Measurements from ENCODE around the gene FBH1.
"Not testable (repeated sequence)": the region's sequence is repeated elsewhere in the genome, so short reads cannot be mapped to it uniquely, and the experiment has no call there.

FBH1 gene

DNA sequence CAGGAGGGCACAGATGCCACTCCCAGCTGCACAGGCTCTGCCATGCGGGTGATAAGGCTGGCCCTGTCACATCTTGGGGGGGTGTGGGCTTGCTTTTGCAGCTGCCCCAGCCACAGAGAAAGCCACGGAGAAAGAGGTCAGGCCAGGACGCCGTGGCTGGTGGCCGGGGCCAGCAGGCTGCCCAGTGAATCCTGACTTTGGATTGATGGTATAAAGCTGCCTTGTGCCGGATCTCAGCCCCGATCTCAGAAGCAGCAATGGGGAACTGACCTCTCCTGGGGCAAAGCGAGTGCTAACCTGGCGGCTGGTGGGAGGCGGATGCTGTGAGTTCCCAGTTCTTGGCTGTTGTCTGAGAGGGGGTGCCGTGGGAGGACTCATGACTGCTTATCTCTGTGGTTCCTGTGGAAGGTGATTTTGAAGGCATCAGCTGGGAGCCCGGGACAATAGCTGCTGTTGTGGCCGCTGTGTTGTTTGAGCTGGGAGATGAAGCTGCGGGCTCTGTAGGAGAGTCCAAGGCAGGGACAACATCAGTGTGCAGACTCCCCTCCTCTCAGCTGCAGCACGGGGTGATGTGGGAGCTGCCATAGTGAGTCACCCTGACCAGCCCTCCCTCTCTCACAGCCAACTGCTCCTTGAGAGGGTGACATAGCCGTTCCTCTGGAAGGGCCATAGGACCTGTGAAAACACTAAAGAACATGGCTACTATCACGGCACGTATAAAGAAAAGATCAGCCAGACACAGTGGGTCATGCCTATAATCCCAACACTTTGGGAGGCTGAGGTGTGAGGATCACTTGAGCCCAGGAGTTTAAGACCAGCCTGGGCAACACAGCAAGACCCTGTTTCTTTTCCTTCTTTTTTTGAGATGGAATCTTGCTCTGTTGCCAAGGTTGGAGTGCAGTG is 70.3 kb downstream of the FBH1 start:
- no peak for DNase-seq

DNA sequence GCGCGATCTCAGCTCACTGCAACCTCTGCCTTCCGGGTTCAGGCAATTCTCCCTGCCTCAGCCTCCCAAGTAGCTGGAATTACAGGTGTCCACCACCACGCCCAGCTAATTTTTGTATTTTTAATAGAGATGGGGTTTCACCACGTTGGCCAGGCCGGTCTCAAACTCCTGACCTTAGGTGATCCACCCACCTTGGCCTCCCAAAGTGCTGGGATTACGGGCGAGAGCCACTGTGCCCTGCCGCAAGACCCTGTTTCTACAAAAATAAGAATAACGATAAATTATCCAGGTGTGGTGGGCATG is 70.9 kb downstream of the FBH1 start:
- not testable (repeated sequence) for DNase-seq

DNA sequence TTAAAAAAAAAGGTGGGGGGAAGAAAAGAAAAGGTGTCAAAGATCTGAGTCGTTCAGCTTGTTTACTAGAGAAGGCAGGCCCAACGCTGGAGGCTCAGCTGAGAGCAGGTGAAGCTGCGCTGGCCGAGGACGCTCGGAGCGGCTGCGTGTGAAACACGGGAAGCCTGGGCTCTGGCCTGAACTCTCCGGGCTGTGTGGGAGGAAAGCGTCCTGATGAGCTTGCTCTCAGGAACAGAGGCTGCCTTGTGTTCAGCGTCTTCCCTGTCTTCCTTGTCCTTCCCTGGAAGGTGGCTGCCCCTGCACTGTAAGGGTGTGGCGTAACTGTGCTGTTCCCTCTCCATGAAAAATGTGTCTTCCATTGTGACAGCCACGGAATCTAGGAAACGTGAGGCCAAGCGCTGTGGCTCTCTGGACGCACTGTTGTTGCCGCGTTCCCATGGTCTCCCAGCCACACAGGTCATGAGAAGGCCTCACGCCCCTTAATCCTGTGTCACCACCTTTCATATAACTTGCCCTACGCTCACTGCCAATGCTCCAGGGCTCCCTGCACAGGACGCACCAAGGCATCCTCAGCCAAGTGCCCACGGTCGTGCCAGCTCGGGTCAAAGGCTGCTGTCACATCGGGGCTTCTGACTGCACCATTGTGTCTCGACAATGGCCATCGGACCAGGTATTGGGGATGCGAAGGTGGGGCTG is 71.5 kb downstream of the FBH1 start:
- no peak for DNase-seq

DNA sequence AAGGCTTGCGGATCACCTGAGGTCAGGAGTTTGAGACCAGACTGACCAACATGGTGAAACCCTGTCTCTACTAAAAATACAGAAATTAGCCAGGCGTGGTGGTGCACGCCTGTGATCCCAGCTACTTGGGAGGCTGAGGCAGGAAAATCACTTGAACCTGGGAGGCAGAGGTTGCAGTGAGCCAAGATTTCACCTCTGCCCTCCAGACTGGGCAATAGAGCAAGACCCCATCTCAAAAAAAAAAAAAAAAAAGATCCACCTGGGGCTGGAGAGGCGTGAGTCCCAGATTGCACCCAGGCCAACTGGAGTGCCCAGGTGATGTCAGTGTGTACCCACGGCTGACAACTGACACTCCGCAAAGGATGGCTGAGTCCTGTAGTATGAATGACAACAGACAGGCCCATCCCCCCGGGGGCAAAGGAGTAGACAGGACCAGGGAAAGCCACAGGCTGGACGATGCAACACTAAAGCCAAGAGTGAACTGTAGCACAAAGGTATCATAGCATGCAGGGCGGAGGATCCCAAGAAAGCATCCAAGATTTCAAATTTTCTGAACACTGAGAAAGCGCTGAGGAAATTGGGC is 72.4 kb downstream of the FBH1 start:
- not testable (repeated sequence) for DNase-seq

DNA sequence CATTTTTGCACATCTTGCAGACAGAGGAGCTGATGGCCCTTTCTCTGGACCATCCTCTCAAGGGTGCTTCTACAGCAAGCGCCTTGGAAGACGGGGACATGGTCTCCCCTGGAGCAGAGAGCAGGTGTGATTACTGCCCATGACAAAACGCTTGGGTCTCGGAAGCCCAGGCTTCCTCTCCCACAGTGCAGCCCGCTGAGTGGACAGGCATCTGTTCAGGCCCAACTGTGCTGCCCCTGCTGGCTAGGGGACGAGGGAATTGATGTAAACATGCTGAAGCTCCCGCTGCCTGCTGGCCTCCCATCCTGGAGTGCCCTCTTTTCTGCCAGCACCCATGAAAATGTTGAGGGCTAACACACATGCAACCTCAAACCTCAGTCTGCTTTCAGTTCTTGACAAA is 73.0 kb downstream of the FBH1 start:
- no peak for DNase-seq

DNA sequence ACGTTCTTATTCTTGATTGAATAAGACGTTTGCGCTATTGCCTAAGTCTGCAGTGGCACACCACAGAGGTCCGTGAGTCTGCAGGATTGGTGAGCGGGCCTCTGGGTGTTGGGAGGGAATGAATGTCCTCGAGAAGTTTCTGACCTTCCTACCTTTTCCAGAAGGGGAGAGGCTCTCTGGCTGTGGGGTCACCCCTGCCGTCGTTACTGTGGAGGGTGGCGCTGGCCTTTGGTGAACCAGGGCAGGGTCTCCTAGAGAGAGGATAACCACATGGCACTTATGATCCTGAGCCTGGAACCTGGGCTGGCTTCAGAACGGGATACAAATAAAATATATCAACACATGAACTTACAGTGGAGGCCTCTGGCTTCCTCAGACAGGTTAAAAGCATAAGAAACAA is 73.5 kb downstream of the FBH1 start:
- DNase-seq: no peak

DNA sequence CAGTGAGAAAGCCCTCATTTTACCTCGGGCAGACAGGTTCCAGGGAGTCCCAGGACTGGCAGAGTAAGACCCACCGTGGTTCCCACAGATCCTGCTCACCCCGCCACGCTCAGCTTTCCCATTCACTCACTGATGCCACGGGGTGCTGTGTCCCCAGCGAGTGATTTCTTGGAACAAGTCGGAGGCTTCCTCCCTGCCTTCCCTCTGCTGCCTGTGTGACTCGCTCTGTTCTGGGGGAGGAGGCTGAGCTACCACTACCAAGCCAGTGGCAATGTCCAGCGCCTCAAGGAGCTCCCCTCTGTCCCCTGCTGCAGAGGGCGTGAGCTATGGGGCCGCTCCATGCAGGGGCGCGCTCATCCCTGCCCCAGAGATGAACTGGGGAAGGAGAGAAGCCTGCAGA is 74.7 kb downstream of the FBH1 start:
- DNase-seq: no peak

DNA sequence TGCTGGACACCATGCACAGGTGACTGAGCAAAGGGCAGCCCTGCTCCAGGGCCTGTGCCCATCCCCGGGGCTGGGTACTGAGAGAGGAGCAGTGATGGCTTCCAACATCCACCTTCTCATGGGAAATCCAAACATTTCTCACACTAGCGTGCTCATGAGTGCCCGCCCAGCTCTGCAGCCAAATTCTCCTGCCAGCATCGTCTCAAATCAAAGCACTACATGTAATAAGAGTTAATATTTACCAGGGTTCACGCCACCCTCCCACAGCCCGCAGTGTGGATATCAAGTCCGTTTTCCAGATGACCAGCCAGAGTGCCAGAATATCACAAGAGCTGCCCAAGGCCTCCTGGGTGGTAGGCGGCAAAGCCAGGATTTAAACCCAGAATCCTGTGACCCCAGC is 75.2 kb downstream of the FBH1 start:
- no peak for DNase-seq

DNA sequence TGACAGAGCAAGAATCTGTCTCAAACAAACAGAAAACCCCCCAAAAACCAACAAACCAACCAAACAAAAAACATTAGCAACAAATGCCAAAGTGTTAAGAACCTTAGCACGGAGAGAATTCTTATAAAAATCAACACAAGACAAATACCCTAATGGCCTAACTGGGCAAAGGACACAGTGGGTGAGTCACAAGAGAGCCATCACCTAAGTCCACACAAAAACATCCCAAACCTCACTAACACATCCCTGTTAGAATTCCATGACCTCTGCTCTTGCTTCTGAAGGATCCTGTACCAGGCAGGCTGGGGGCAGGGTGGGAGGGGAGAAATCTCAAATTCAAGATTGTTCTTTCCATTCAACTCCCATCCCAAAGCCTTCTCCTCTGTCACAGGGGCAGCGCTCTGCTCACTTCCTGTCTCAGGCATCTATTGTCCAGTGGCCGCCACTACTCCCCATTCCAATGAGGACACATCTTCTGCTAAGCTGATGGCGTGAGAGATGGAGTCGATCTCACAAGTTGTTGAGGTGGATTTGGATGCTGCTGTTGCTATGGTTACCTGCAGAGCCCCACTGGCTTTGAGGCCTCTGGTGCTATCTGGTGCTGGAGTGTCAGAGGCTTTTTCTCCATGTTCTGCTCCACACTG is 78.1 kb downstream of the FBH1 start:
- no peak for DNase-seq

DNA sequence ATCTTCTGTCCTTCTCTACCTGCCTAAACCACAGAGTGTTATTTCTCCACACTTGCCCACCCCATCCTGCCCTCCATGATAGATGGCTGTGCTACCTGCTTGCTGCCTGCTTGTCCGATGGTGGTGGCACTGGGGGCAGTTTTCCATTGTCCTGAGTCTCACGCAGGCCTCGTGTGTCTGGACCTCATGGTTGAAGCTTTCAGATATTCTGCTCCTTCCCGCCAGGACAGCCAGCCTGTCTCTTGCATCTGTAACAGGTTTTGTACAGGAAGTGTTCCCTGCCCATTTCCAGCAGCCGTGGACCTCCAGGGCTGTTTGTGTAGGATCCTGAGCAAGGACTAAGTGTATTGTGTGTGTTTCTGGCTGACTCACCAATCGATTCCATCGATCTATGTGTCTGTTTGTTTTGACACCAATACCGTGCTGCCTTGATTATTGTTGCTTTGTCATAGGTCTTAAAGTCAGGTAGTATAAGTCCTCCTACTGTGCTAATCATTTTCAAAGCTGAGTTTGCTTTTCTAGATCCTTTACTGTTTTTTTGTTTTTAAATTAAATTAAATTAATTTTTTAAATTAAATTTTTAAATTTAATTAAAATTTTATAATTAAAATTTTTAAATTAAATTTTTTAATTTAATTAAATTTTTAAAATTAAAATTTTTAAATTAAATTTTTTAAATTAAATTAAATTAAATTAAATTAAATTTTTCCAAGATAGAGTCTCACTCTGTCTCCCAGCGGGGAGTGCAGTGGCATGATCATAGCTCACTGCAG is 78.8 kb downstream of the FBH1 start:
- DNase-seq: no peak

DNA sequence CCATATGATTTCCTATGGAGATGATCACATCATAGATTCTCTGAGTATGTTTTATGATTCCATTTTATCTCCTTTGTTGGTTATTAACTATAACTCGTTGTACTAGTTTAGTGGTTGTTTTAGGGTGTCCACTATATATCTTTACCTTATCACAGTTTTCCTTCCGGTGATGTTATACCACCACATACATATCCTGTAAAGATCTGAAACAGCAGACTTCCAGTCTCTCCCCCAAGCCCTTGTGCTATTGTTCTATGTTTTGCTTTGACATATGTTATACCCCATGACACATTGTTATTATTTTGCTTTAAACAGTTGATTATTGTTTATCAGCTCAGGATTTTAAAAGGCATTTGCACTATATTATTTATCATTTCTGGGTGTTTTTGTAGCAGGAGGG is 80.0 kb downstream of the FBH1 start:
- no peak for DNase-seq

DNA sequence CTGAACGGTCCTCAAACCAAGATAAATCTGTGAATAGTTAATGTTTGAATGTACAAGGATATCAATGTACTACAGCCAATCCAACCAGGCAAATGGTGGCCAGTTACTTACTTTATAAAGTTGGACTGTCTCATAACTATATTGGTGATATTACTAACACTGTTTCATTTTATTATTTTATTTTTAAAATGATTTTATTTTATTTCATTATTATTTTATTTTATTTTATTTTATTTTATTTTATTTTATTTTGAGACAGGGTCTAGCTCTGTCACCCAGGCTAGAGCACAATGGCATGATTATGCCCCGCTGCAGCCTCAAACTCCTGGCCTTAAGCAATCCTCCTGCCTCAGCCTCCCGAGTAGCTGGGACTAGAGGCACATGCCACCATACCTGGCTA is 80.5 kb downstream of the FBH1 start:
- no peak for DNase-seq

DNA sequence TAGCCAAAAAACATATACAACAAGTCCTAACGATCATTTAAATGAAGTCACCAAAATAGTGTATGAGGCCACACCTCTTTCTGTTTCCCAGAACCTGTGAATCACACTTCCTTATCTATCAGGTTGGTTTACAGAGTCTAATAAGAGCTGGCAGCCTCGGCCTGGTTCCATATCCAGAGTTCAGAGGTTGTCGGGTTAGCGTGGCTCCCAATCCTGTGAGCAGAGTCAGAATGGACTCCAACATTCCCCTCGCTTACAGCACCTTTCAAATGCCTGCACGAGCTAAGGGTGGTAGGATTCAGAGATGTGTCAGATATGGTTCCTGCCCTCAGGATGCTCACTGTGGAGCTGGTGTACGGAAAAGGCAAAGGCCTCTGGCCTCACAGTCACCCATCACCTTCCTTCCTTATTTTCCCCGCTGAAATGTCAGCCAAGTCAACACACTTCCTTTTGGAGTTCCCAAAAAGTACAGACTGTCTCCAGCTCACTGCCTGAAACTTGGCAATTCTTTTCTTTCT is 81.3 kb downstream of the FBH1 start:
- no peak for DNase-seq

DNA sequence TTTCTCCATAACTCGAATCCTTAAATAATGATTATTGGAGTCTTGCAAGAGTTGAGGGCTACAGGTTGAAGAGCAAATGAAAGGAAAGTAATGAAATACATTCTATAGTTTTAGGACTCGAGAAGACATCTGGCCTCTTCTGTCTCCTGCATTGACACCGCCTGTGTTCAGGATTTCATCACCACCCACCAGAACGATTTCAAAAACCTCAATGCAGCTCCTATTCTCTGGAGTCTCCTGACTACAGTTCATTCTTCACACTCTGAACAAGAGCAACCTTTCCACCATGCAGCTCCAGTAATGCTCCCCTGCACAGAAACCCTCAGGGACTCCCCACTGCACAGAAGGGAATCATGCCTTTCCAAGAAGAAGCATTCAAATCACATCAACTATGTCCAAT is 81.8 kb downstream of the FBH1 start:
- no peak for DNase-seq

DNA sequence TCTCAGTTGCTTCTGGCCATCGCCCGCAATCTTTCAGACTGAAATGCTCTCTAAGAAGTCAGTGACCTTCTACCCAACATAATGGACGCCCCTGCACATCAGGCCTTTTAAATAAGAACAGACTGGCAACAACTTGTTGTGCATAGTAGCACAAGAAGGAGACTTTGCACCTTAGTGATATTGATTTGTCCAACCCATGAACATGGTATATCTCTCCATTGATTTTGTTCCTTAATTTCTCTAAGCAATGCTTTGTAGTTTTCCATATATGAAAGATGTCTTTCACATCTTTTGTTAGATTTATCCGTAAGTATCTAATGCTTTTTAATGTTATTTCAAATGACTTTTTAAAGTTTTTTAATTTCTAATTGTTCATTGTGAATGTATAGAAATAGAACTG is 83.0 kb downstream of the FBH1 start:
- DNase-seq: no peak

DNA sequence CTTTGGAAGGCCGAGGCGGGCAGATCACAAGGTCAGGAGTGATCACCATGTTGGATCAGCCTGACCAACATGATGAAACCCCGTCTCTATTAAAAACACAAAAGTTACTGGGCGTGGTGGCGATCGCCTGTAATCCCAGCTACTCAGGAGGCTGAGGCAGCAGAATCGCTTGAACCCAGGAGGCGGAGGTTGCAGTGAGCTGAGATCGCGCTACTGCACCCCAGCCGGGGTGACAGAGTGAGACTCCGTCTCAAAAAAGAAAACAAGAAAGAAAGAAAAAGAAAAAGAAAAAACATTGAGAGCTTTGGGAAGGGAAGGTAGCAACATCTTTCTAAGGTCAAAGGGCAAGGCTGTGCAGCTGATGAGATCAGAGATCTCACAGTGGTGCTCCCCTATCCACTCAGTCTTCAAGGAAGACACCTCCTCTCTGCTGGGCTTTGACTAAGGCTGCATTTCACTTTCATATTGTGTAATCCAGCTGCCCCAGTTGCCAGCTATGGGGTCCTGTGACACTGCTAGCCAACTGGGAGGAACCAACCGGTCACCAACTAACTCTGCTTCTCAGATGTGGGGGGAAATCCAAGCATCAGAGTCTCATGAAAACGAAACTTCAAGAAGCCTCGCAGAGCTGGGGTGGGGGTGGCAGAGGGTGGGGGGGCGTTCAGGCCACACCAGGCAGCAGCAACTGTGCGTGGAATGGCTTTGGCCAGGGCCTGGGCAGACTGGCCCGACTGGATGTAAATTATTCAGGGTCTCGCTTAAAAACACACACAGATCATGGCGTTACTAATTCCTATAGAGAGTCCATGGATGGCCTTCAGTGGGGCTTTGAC is 85.8 kb downstream of the FBH1 start:
- no peak for DNase-seq

DNA sequence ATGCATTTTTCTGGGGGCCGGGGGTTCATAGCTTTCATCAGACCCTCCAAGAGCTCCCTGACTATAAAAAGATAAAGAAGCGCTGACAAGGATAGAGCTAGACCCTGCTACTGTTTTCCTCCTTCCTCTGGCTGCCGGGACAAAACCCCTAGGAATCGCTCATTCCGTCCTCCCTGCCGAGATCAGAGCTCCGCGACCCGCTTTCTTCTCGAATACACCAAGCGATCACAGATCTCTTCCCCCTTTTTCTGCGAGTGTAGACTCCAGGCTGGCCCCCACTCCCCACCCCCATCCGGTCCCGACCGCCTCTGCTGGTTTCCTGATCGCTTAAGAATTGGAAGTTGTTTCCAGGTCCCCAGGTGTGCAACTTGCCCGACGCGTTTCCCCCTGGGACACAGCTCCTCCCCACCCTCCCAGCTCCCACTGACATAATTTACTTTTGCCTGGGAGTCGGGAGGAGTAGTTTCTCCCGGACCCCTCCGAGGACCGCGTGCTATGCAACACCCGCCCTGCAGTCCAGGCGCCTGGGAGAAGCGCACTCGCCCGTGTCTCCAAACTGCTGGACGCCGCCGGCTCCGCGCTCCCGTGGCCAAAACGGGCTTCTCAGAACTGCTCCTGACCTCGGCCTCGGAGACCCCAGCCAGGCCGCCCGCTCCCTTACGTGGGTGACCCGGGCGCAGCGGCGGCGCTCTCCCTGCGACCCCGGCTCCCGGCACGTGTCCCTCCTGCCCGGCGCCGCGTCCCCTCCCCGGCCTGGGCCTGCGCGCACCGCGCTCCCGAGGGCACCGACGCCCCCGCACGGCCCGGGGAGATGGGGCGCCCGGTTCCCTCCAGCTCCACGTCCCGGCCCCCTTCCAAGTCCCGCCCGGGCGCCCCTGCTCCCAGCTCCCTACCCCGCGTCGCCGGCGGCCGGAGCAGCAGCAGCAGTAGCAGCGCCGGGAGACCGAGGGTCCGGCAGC is 86.7 kb downstream of the FBH1 start:
- no peak for DNase-seq

DNA sequence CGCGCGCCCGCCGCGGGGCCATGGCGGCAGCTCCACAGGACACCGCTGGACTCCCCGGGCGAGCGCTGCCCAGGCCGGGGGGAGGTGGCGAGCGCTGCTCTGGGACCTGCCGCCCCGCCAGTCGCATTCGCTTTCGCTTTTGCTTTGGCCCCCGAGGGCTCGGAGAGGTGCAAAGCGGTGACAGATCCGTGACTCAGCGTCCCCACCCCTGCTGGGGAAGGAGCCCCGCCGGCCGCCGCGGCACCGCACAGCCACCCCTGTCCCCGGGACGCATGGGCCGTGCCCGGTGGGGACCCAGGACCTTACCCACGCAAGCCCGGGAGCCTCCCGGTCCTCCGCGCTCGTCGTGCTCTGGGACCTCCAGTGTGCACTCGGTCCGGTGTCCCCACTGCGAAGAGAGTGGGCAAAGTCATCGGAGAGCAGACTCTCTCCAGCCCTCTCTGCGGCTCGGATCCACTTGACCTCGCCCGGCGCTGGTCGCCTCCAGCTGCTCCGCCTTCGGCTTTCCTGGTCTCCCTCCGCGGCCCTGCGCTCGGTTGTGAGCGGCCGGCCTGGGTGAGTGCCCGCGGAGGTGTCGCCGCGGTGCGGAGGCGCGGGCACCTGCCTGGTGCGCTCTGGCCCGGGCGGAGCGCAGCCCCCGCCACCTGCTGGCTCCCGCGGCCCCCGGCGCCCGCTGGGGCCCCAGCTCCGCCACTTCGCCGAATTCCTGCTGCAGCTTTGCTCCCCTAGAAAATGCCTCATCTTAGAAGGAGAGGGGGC is 87.6 kb downstream of the FBH1 start, which contains the start of gene IL15RA:
Gene IL15RA (minus strand): TSS at position 73 of the 759 bp plus-strand sequence. CDS start 51 bp downstream, at position 22.
- no peak for DNase-seq

DNA sequence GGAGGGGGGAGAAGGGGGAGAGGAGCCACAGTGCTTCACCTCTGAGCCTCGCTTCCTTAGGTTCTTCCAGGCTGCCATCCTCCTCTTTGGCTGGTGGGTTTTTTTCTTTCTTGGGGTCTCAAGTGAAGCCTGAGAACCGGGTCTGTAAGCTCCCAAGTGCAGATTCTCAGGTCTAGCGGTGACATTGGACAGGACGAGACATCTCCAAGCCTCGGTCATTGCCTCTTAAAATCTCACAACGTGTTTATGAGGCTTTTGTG is 88.1 kb downstream of the FBH1 start:
- no peak for DNase-seq

DNA sequence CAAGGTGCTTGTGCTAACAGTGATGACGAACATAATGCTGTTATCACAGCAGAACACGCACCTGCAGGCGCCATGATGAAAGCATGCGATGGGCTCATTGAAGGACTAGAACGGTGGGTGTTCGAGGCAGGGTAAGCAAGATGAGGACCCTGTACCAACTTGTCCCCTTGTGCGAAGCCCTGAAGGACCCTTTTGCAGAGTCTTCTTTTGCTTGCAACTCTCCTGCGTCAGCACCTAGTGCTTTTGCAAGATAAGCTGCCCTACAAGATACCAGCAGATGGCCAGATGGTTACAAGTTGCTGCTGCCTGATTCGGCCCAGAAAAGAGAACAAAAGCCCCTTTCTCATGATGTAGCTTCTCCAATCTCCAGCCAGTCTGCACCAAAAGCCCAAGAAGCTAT is 91.5 kb downstream of the FBH1 start:
- DNase-seq: no peak
